MM.1S (cell line): ENCODE measurements around the gene TSHZ1.

ENCODE experiments used
- EZH2 ChIP-seq: fragments of 300-600 bp; sonication (generic); optimal IDR thresholded peaks from 2 replicates; pipeline ENCODE3; 2017; ENCODE audit warnings: low read depth, mild to moderate bottlenecking, antibody characterized with exemption, low read length, mixed read lengths
- EZH2phosphoT487 ChIP-seq: fragments of 300-600 bp; sonication (generic); IDR thresholded peaks from 2 replicates; pipeline ENCODE4 v1.6.1; 2018; ENCODE audit warnings: antibody characterized with exemption, low read length
- TF ChIP-seq, protein P1 (sequence below): fragments of 300-600 bp; sonication (generic); IDR thresholded peaks from 2 replicates; pipeline ENCODE4 v1.5.1; 2016; ENCODE audit warnings: antibody characterized with exemption, low read length, mixed read lengths

- TF ChIP-seq, protein P1, sequence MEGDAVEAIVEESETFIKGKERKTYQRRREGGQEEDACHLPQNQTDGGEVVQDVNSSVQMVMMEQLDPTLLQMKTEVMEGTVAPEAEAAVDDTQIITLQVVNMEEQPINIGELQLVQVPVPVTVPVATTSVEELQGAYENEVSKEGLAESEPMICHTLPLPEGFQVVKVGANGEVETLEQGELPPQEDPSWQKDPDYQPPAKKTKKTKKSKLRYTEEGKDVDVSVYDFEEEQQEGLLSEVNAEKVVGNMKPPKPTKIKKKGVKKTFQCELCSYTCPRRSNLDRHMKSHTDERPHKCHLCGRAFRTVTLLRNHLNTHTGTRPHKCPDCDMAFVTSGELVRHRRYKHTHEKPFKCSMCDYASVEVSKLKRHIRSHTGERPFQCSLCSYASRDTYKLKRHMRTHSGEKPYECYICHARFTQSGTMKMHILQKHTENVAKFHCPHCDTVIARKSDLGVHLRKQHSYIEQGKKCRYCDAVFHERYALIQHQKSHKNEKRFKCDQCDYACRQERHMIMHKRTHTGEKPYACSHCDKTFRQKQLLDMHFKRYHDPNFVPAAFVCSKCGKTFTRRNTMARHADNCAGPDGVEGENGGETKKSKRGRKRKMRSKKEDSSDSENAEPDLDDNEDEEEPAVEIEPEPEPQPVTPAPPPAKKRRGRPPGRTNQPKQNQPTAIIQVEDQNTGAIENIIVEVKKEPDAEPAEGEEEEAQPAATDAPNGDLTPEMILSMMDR = no peak
- TF ChIP-seq EZH2 (no peak), EZH2phosphoT487 (no peak)
Measured at GRCh38 chr18:75216212-75216910, 5.8 kb downstream of the TSHZ1 start.
